Measurements from ENCODE around the gene CD300LD. TPM values are rescaled to one million over a fixed set of nuclear protein-coding genes. Genes with fewer than 3 reads are reported as not detected.

Gene CD300LD
- total RNA-seq, 3 donors from 2014 or later (not counting 1 experiment from before 2014, with no cell fraction given), result not detected

- TF ChIP-seq CTCF (IDR thresholded peaks at IDR 0.05), result no peak
- Mint-ChIP-seq H3K27me3 (ENCODE audit: low read depth in 2 of 2) (peaks cover 29% of the 10 kb centered on the region in 2 donors), H3K9me3 (no peaks in the 10 kb centered on the region), H3K36me3 (no peaks in the 10 kb centered on the region), H3K4me3 (no peak overlapping the region), H3K4me1 (peaks cover 6 to 11% of the 10 kb centered on the region in 2 donors), H3K27ac (no peak overlapping the region)
- DNase-seq (no peak), ATAC-seq (no peak)
- Histone ChIP-seq H3K4me3 (ENCODE audit: low read length) (no peak overlapping the region), H3K27me3 (ENCODE audit: control insufficient read depth, insufficient read depth, low read length) (peaks cover 2% of the 10 kb centered on the region), H3K9me3 (ENCODE audit: control insufficient read depth, insufficient read depth, low read length) (no peaks in the 10 kb centered on the region), H3K27ac (ENCODE audit: low read length) (no peak overlapping the region), H3K36me3 (ENCODE audit: control insufficient read depth, insufficient read depth, low read length) (no peaks in the 10 kb centered on the region), H3K4me1 (ENCODE audit: control insufficient read depth, insufficient read depth, low read length) (peaks cover 23% of the 10 kb centered on the region)
- 75% methylated on average over 6 of the region's 6 CpGs for WGBS (ENCODE audit: insufficient coverage)
- intact Hi-C loops (cut with micrococcal nuclease), result no loop called here
Observed at GRCh38 chr17:74595037-74595750, 3.1 kb upstream of the CD300LD start.

GRCh38 chr17:74591503-74591902 is 580 bp downstream of the CD300LD start:
- Histone ChIP-seq H3K4me1 (ENCODE audit: control insufficient read depth, insufficient read depth, low read length) (peaks cover 9% of the 10 kb centered on the region), H3K4me3 (ENCODE audit: low read length) (no peak overlapping the region), H3K27me3 (ENCODE audit: control insufficient read depth, insufficient read depth, low read length) (peaks cover 2% of the 10 kb centered on the region), H3K36me3 (ENCODE audit: control insufficient read depth, insufficient read depth, low read length) (no peaks in the 10 kb centered on the region), H3K27ac (ENCODE audit: low read length) (no peak overlapping the region), H3K9me3 (ENCODE audit: control insufficient read depth, insufficient read depth, low read length) (no peaks in the 10 kb centered on the region)
- TF ChIP-seq CTCF (IDR thresholded peaks at IDR 0.05), result no peak
- Mint-ChIP-seq H3K4me1 (peaks cover 6 to 11% of the 10 kb centered on the region in 2 donors), H3K4me3 (no peak overlapping the region), H3K27me3 (ENCODE audit: low read depth in 2 of 2) (peaks cover 12 to 20% of the 10 kb centered on the region in 2 donors), H3K27ac (no peak overlapping the region), H3K9me3 (no peaks in the 10 kb centered on the region), H3K36me3 (no peaks in the 10 kb centered on the region)
- DNase-seq (no peak), ATAC-seq (no peak)
- no CpG with 5 or more reads among the region's 1 CpG for WGBS (ENCODE audit: insufficient coverage)
- intact Hi-C loops (cut with micrococcal nuclease), result no loop called here

- H3K4me3 Mint-ChIP-seq, result no peak overlapping the region
Observed at GRCh38 chr17:74585711-74586110, 6.4 kb downstream of the CD300LD start.

More at GRCh38 chr17:74585711-74586110, 6.4 kb downstream of the CD300LD start:
- H3K27ac ChIP-seq (ENCODE audit: low read length), result no peak overlapping the region
- no peaks in the 10 kb centered on the region for H3K36me3 Mint-ChIP-seq
- H3K4me1 ChIP-seq (ENCODE audit: control insufficient read depth, insufficient read depth, low read length), result no peaks in the 10 kb centered on the region
- H3K36me3 ChIP-seq (ENCODE audit: control insufficient read depth, insufficient read depth, low read length), result no peaks in the 10 kb centered on the region
- peaks cover 6% of the 10 kb centered on the region for H3K9me3 ChIP-seq (ENCODE audit: control insufficient read depth, insufficient read depth, low read length)
- H3K4me3 ChIP-seq (ENCODE audit: low read length), result no peak overlapping the region
- 90% methylated on average over 5 of the region's 5 CpGs for whole genome bisulfite sequencing (ENCODE audit: insufficient coverage)
- no peak for DNase-seq
- no peak for ATAC-seq
- no peak overlapping the region for H3K27ac Mint-ChIP-seq
- intact Hi-C loops (cut with micrococcal nuclease), result no loop called here
- H3K9me3 Mint-ChIP-seq, result no peaks in the 10 kb centered on the region
- peaks cover 2 to 10% of the 10 kb centered on the region in 2 donors for H3K27me3 Mint-ChIP-seq (ENCODE audit: low read depth in 2 of 2)
- H3K27me3 ChIP-seq (ENCODE audit: control insufficient read depth, insufficient read depth, low read length), result no peaks in the 10 kb centered on the region
- H3K4me1 Mint-ChIP-seq, result no peaks in the 10 kb centered on the region
- TF ChIP-seq CTCF (IDR thresholded peaks at IDR 0.05), result no peak

Data from natural killer cell (primary cell).